GM19324 (cell line): ENCODE data around the gene WBP1.
"Not testable (repeated sequence)": the region's sequence is repeated elsewhere in the genome, so short reads cannot be mapped to it uniquely, and the experiment has no call there.

Experiments used
- ATAC-seq: cut with Tn5 transposase; IDR thresholded peaks from one replicate; pipeline ENCODE4 v1.9.1; 2021; ENCODE audit warnings: mild to moderate bottlenecking, moderate library complexity; ENCODE audit not compliant: unreplicated experiment, low FRiP score

The WBP1 gene

GRCh38 chr2:74448771-74449170 lies 9.5 kb upstream of the WBP1 start:
- ATAC-seq: no peak

- ATAC-seq: no peak
Observed at GRCh38 chr2:74450570-74451190, 7.6 kb upstream of the WBP1 start.

GRCh38 chr2:74454654-74455511 lies 3.4 kb upstream of the WBP1 start, which contains the start of gene INO80B:
INO80B (plus strand) TSS chr2:74455087; CDS start chr2:74455117, 30 bp downstream.
- ATAC-seq: peak; percentile 50

- no peak for ATAC-seq
Observed at GRCh38 chr2:74457129-74457548, 1.1 kb upstream of the WBP1 start.

GRCh38 chr2:74457549-74458131 lies 598 bp upstream of the WBP1 start:
- ATAC-seq: peak; percentile 29

- no peak for ATAC-seq
Observed at GRCh38 chr2:74458938-74459363, 713 bp downstream of the WBP1 start.

GRCh38 chr2:74459503-74460118 lies 1.4 kb downstream of the WBP1 start:
- not testable (repeated sequence) for ATAC-seq

GRCh38 chr2:74460187-74460586 lies 1.9 kb downstream of the WBP1 start:
- ATAC-seq: not testable (repeated sequence)

GRCh38 chr2:74461187-74462053 lies 3.2 kb downstream of the WBP1 start:
- no peak for ATAC-seq

GRCh38 chr2:74462054-74462785 lies 4.0 kb downstream of the WBP1 start:
- no peak for ATAC-seq

GRCh38 chr2:74462786-74463105 lies 4.5 kb downstream of the WBP1 start:
- ATAC-seq: no peak

GRCh38 chr2:74464406-74464805 lies 6.2 kb downstream of the WBP1 start:
- peak; percentile 3 for ATAC-seq

- ATAC-seq: not testable (repeated sequence)
Observed at GRCh38 chr2:74470742-74471141, 12.5 kb downstream of the WBP1 start.

- ATAC-seq: no peak
Observed at GRCh38 chr2:74471332-74472065, 13.3 kb downstream of the WBP1 start.

GRCh38 chr2:74472086-74472944 lies 14.1 kb downstream of the WBP1 start, which contains the start of gene MRPL53:
MRPL53 (minus strand) TSS chr2:74472680; CDS start chr2:74472660, 20 bp downstream.
- ATAC-seq: peak; percentile 88

- ATAC-seq: peak; percentile 6
Observed at GRCh38 chr2:74472945-74473258, 14.7 kb downstream of the WBP1 start.

GRCh38 chr2:74474481-74474880 lies 16.2 kb downstream of the WBP1 start:
- no peak for ATAC-seq

- ATAC-seq: no peak
Observed at GRCh38 chr2:74474899-74475298, 16.7 kb downstream of the WBP1 start.
